Right ventricle myocardium inferior (tissue), 1 donor: Measurements from ENCODE around the gene C1S. TPM values are rescaled to one million over a fixed set of nuclear protein-coding genes. Genes with fewer than 3 reads are reported as not detected.
"Not testable (repeated sequence)": the region's sequence is repeated elsewhere in the genome, so short reads cannot be mapped to it uniquely, and the experiment has no call there.

Experiments
- ATAC-seq: fragments of 200-7000 bp; cut with Tn5 transposase; one replicate; pipeline ENCODE4 v1.9.1; 2020; ENCODE audit warnings: mild to moderate bottlenecking, moderate library complexity
- DNase-seq: peaks from one replicate; pipeline ENCODE4 v3.0.0; 2021; ENCODE audit errors: missing footprints
- intact Hi-C: fragments of 100-400 bp; cut with DNase I; formaldehyde crosslinking; loops from one replicate; pipeline ENCODE4 v1.11.0; 2022
- total RNA-seq: library from RNA; stranded (reverse); fragmentation: NEBNext Ultra II Directional; extraction: Animal tissue kit (Norgen Biotek cat#: 25700); gene quantifications from one replicate; pipeline ENCODE4 v1.2.1, GENCODE V29; 2021
- donor health status: DM: no; HTN: yes; CAD: no; lungs with severe emphysema.

Gene C1S
- total RNA-seq, 1 donor from 2014 or later = 153 TPM

DNA sequence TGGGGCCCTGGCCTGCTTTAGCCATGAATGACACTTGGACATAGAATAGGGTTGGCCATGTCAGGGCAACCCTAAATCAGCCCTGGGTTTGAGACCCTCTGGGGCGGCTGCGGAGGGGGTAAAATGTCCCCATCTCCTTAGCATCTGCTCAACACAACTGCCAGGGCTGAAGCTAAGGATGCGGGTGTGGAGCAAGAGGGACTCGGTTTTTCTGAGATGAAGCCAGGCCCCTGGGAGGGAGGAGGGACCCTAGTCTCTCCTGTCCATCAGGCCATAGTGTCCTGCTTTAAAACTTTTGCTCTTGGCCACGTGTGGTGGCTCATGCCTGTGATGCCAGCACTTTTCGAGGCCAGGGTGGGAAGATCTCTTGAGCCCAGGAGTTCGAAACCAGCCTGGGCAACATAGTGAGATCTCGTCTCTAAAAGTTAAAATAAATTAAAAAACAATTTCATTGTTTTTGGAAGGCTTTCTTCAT lies 32.5 kb downstream of the C1S start:
- intact Hi-C loops = loop anchor here (1.0 to 5.0 kb wide), 3 partner anchors 33 to 168 kb away; partner anchors contain the start of gene C1S
- DNase-seq (no peak), ATAC-seq (no peak)

DNA sequence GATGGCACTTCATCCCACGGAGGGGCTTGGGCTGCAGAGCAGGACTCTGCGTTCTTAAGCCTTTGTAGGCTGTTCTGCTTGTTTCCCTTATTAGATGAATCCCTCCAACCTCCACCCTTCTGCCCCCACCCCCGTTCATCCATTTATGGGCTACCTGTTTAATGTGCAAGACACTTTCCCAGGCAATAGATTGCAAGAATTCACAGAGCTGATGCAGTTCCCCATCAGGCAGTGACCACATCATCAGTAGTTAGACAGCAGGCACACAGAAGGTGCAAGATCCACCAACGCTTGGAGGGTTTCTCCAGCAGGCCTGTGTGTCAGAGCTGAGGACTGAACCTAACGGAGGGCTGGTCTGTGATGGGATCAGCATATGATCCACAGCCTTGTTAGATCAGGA lies 33.0 kb downstream of the C1S start:
- intact Hi-C loops = loop anchor here (2.0 to 5.0 kb wide), 2 partner anchors 146 to 169 kb away; no protein-coding TSS in a partner anchor
- no peak for ATAC-seq
- no peak for DNase-seq

- ATAC-seq (no peak), DNase-seq (no peak)
- intact Hi-C loops = loop anchor here (2.0 to 5.0 kb wide), 2 partner anchors 147 to 169 kb away; no protein-coding TSS in a partner anchor
These were observed 33.4 kb downstream of the C1S start for GRCh38 chr12:7093892-7094291.

DNA sequence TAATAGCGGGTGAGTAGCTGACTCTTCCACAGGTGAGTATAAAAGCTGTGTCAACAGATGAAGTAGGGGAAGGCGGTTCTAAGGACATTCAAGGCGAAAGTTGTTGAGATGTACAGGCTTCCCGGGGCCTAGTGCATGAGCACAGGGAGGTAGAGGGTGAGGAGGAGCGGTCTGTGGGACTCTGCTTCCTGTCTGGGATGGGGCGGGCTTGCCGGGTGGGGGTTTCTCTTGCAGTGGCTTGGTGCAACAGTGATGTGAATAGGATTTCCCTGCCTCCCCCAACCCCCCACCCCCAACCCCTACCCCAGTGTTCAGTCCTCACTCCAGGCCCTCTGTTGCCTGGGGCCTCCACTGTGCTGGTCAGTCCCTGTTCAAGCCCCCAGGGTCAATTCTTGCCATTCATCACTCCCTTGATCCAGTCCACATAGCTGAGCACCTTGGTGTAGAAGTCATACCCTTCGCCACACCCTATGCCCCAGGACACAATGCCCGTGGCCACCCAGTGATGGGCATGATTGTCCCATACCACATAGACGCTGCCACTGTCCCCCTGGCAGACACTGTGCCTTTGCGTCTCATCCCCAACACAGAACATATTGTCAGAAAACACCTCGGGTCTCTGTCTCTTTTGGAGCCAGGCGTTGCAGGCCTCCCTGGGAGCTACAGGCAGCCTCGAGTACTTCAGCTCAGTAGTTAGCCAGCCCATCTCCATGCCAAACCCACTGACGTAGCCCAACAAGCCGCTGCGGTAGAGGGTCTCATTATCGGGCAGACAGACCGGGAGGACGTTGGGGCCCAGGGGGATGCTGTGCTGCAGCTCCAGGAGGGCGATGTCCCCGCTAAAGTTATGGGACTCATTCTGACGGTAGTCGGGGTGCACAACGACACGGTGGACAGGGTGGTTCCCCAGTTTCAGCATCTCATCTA lies 35.8 kb downstream of the C1S start:
- ATAC-seq (no peak), DNase-seq (no peak)
- intact Hi-C loops = no loop called here

DNA sequence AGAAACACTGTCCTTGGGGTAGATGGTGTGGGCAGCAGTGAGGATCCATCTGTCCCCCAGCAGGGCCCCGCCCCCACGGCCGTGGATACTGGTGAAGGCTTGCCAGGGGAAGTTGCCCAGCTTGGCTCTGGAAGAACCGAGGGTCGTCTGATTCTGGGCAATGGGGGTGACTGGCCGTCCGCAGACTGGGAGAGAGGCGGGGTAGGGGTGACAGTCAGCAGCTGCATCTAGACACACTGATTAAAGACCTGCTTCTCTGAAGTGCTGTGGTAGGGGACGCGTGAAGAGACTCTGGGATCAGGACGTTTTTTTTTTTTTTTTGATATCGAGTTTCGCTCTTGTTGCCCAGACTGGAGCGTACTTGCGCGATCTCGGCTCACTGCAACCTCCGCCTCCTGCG lies 36.5 kb downstream of the C1S start:
- no peak for DNase-seq
- intact Hi-C loops = no loop called here
- no peak for ATAC-seq

- ATAC-seq = no peak
- no peak for DNase-seq
- intact Hi-C loops = no loop called here
These were observed 38.9 kb downstream of the C1S start for GRCh38 chr12:7099290-7099996.

GRCh38 chr12:7100239-7100638 lies 39.7 kb downstream of the C1S start:
- intact Hi-C loops = loop anchor here (10.0 kb wide), 1 partner anchor 225 kb away; the partner anchor contains the start of gene SPSB2
- DNase-seq = no peak
- no peak for ATAC-seq

DNA sequence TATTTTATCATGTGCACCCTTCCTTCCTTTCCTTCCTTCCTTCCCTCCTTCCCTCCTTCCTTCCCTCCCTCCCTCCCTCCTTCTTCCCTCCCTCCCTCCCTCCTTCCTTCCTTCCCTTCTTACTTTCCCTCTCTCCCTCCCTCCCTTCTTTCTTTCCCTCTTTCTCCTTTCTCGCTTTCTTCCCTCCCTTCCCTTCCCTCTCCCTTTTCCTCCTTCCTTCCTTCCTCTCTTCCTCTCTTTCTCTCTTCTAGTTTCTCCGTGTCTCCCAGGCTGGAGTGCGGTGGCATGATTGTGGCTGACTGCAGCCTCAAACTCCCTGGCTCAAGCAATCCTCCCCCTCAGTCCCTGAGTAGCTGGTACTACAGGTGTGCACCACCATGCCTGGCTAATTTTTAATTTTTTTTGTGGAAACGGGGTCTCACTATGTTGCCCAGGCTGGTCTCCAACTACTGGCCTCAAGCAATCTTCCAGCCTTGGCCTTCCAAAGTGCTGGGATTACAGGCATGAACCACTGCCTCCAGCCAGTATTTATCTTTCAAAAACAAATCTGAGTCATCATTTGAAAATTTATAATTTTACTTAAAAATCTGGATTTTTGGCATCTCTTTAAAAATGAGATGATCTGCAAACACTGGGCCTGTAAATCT lies 40.7 kb downstream of the C1S start:
- ATAC-seq = no peak
- intact Hi-C loops = loop anchor here (10.0 kb wide), 1 partner anchor 226 kb away; the partner anchor contains the start of gene SPSB2
- no peak for DNase-seq

GRCh38 chr12:7101694-7102131 lies 41.2 kb downstream of the C1S start:
- intact Hi-C loops = loop anchor here (10.0 kb wide), 1 partner anchor 227 kb away; the partner anchor contains the start of gene SPSB2
- DNase-seq (no peak), ATAC-seq (peak; percentile 43)

DNA sequence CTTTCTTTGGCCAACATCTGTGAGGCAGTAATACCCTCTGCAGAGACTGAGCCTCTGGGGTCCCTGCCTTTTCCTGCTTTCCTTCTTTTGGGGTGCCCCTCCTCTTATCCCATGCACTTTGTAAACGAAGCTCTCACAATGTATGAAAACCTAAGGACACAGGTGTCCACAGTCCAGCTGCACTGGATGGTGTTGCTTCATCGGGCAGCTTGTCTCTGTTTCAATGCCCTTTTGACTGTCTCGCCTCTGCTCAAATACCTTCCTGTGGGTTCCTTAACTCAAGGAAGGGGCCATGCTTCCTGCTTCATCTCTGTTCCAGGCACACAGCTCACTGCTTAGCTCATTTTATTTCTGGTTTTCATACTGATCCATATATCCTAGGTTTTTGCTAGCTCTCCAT lies 42.1 kb downstream of the C1S start:
- DNase-seq (no peak), ATAC-seq (no peak)
- intact Hi-C loops = loop anchor here (10.0 kb wide), 1 partner anchor 228 kb away; the partner anchor contains the start of gene SPSB2

DNA sequence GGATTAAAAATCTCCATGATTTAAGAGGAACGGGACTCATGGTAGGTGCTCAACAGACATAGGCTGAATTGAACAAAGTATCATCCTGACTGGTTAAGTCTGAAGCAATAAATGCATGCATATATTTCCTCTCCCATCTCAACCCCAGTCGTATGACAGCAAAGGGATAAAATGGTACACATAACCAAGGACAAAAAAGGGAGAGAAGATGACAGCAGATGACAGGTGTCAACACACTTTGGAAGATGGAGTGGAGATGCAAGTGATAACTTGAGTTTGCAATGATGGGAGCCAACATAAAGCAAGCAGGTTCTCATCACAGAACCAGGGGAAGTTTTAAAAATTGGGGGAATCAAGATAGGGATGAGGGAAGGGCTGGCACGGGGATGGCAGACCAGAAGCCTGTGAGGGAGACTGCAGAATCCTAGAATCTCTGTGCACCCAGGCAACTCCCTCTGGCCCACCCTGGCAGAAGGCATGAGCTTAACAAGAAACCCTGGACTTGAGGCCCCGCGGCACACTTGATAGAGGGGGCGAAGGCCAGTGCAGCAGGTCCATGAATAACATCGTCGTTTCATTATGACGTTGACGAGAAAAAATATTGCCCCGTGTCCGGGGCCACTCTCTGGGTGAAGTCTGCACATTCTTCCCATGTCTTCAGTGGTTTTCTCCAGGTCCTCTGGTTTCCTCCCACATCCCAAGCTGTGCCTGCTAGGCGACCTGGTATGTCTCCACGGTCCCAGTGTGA lies 43.5 kb downstream of the C1S start:
- DNase-seq (no peak), ATAC-seq (no peak)
- intact Hi-C loops = loop anchor here (10.0 kb wide), 1 partner anchor 229 kb away; the partner anchor contains the start of gene SPSB2

DNA sequence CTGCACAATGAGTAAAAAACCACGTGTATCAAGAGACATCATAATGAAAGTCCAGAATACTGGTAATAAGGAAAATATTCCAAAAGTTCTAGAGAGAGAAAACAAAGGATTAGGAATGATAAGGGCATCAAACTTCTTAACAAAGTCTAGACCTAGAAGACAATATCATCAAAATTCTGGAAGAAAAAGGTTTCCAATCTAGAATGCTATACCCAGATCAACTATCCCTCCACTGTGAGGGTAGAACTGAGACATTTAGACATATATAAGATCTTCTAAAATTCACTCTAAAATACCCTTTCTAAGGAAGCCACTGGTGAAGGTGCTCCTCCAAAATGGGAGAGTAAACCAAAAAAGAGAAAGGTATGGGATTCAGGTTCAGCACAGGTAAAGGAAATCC lies 45.6 kb downstream of the C1S start:
- no peak for DNase-seq
- no peak for ATAC-seq
- intact Hi-C loops = loop anchor here (10.0 kb wide), 1 partner anchor 231 kb away; the partner anchor contains the start of gene SPSB2

GRCh38 chr12:7107181-7107580 lies 46.7 kb downstream of the C1S start:
- ATAC-seq, DNase-seq: not testable (repeated sequence)
- intact Hi-C loops = loop anchor here (10.0 kb wide), 1 partner anchor 232 kb away; the partner anchor contains the start of gene SPSB2

- intact Hi-C loops = loop anchor here (2.0 to 10.0 kb wide), 3 partner anchors 47 to 233 kb away; partner anchors contain the start of genes C12orf57, C1S and SPSB2
- ATAC-seq (no peak), DNase-seq (no peak)
These were observed 47.1 kb downstream of the C1S start for GRCh38 chr12:7107636-7108002.

GRCh38 chr12:7108003-7108795 lies 47.7 kb downstream of the C1S start:
- peak; percentile 87 for ATAC-seq
- peak; percentile 90 for DNase-seq
- intact Hi-C loops = loop anchor here (2.0 to 10.0 kb wide), 3 partner anchors 47 to 233 kb away; partner anchors contain the start of genes C12orf57, C1S and SPSB2

DNA sequence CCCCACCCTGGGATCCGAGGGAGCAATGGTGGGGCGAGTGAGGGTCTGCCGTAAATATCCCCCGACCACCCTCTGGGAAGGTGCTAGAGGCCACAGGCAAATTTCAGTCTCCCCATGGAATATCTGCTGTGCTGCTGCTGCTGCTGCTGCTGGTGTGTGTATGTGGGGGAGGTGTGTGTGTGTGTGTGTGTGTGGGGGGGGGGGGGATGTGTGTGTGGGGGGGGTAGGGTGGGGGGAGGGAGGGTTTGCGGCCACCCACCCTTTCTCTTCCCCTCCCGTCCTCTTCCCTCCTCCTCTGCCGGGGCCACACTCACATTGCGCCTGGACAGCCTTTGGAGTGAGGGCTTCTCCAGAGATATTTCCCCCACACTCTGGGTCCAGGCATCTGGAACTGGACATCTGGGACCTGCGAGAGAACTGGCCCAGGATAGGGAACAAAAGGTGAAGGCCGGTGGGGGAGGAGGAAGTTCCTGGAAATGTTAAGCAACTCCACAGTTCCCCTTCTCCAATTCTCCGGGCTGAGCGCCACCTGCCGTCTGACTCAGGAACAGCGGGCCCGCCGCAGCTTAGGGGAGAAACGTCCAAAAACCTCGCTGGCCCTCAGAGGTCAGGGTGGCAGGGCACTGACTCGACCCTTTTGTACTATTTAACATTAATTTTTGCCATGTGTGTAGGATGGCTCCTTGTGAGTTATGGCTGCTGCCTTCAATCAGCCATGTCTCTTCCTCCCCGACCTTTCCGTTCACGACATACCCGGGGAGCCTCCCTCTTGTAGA lies 48.5 kb downstream of the C1S start, which contains the start of gene C1RL:
Gene C1RL, minus strand, starts transcription at position 419 of the 776 bp plus-strand sequence. Its CDS starts 34 bp downstream, at position 385.
- intact Hi-C loops = loop anchor here (2.0 to 10.0 kb wide), 3 partner anchors 48 to 234 kb away; partner anchors contain the start of genes C12orf57, C1S and SPSB2
- ATAC-seq = peak; percentile 89
- DNase-seq = peak; percentile 96
